Right ventricle myocardium inferior (tissue), 1 donor: ENCODE measurements around the gene DOCK2. TPM values are rescaled to one million over a fixed set of nuclear protein-coding genes. Genes with fewer than 3 reads are reported as not detected.
"Not testable (repeated sequence)": the region's sequence is repeated elsewhere in the genome, so short reads cannot be mapped to it uniquely, and the experiment has no call there.

Experiments used
- ATAC-seq: fragments of 200-7000 bp; cut with Tn5 transposase; one replicate; pipeline ENCODE4 v1.9.1; 2020; ENCODE audit warnings: mild to moderate bottlenecking, moderate library complexity
- DNase-seq: peaks from one replicate; pipeline ENCODE4 v3.0.0; 2021; ENCODE audit errors: missing footprints
- intact Hi-C: fragments of 100-400 bp; cut with DNase I; formaldehyde crosslinking; loops from one replicate; pipeline ENCODE4 v1.11.0; 2022
- total RNA-seq: library from RNA; stranded (reverse); fragmentation: NEBNext Ultra II Directional; extraction: Animal tissue kit (Norgen Biotek cat#: 25700); gene quantifications from one replicate; pipeline ENCODE4 v1.2.1, GENCODE V29; 2021
- donor health status: DM: no; HTN: yes; CAD: no; lungs with severe emphysema.

DOCK2 gene
- total RNA-seq, 1 donor from 2014 or later = 7.9 TPM

GRCh38 chr5:169831331-169831730, 194.3 kb downstream of the DOCK2 start:
- DNase-seq (no peak), ATAC-seq (no peak)
- intact Hi-C loops = loop anchor here (2.0 kb wide), 1 partner anchor 77 kb away; no protein-coding TSS in a partner anchor

DNA sequence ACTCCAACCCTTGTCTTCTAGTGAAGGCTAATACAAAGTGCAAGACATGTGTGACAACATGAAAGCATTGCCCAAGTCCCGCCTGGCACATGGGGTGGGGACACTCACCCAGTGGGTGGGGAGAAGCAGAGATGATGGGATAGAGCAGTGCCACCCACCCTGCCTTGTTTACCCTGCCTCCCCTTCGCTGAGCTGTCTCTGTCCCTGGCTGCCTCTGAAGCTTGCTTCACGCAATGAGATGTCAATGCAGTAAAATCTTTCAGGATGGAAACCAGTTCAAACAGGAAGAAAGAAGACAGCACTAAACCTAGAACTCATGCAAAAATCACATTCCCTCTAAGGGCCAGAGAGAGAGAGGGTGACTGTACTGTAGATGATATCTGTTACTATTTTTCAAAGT, 195.2 kb downstream of the DOCK2 start:
- intact Hi-C loops = no loop called here
- ATAC-seq (no peak), DNase-seq (no peak)

- DNase-seq (no peak), ATAC-seq (no peak)
- intact Hi-C loops = no loop called here
Measured at GRCh38 chr5:169832845-169833244, 195.8 kb downstream of the DOCK2 start.

- ATAC-seq, intact Hi-C loops, DNase-seq: not testable (repeated sequence)
Measured at GRCh38 chr5:169833681-169834292, 196.7 kb downstream of the DOCK2 start.

DNA sequence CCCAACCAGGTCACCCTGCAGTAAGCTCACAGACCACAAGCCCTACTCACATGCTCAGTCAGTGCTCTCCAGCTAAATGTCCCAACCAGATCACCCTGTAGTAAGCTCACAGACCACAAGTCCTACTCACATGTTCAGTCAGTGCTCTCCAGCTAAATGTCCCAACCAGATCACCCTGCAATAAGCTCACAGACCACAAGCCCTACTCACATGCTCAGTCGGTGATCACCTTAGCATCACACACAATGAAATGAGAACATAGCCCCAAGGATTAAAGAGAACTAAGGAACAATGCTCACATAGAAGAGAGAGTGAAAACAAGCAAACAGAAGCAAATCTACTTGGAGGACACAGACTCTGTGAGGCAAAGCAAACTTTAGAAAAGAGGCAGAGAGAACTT, 197.5 kb downstream of the DOCK2 start:
- intact Hi-C loops, ATAC-seq, DNase-seq: not testable (repeated sequence)

DNA sequence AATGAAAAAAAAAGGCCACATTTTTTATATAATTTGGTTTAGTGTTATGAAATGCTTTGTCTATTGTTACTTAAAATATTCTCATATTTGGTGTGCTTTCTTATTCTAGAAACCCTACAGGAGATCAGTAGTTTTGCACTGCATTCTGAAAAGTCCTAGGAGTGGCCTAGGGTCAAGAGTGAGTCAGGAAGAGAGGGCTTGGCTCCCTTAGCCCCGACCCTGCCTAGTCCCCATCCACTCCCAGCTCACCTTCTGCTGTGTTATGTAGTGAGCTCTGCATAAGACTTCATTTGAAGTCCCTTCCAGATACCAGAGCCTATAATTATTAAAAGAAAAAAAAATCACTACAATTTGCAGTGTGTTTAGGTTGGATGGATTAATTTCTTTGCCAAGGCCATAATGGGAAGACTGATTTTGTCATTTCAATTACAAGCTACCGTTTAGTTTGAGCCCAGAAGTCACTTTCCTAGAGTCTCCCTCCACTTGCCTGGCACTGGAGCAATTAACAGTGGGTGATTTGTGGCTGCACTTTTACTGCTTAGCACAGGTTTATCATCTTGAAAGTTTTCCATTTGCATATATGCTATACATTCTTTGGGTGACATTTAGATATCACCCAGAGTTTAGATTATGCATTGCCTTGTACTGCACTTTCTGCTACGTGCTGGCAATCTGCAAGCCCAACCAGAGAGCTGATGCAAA, 199.9 kb downstream of the DOCK2 start:
- intact Hi-C loops = no loop called here
- no peak for ATAC-seq

GRCh38 chr5:169837686-169838085, 200.6 kb downstream of the DOCK2 start:
- intact Hi-C loops = no loop called here
- DNase-seq (no peak), ATAC-seq (no peak)

More for the DNA sequence above, 199.9 kb downstream of the DOCK2 start:
- no peak for DNase-seq

GRCh38 chr5:169838688-169839087, 201.6 kb downstream of the DOCK2 start:
- ATAC-seq (no peak), DNase-seq (no peak)
- intact Hi-C loops = no loop called here

DNA sequence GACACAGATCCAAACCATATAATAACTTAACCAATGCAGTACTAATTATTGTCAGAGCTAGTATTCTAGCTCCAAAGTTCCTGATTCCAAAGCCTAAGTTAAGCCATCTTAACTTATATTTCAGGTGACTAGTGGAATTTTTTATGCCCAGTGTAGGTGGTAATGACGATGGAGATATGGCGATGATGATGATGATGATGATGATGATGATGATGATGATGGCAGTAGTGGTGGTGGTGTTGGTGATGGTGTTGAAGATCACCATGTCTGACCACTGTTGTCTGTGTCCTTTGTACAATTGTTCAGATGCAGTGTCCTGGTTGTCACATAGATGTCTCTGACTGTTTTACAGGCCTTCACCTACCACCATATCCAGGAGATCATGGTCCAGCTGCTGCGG, 203.3 kb downstream of the DOCK2 start:
- intact Hi-C loops = no loop called here
- DNase-seq (no peak), ATAC-seq (no peak)

DNA sequence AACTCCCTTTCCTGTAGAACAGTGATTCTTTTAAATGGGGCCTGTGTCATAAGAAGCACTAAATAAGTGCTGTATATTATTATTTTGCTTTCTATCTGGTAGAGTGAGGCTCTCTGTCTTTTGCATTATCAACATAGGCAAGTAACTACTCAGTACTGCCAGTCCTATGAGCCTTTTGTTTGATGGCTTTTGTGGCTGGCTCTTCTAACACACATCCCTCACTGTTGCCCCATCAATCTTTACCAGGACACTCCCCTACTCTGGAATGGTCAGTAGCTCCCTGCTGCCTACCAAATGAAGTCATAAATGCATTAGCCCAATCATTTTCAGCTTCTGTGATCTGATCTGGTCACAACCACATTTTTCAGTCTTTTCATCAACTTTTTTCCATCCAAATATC, 205.6 kb downstream of the DOCK2 start:
- ATAC-seq = no peak
- intact Hi-C loops = no loop called here
- no peak for DNase-seq

DNA sequence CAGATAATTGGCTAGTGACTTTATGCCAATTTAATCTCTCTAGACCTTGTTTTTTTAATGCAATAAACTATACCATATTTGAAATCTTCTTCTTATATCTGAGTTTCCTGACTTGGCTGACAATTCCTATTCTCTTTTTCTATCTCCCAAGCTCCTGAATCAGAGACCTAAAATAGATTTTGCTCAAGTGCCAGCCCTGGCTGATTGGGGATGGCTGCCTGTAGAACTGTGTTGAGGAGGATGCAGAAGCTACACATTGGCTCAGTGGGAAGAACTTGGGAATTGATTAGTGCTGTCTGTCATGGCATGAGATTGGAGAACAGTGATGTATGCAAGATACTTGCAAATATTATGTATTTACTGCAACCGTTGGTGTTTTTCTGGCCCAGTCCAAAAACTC, 210.4 kb downstream of the DOCK2 start:
- ATAC-seq (no peak), DNase-seq (no peak)
- intact Hi-C loops = no loop called here

DNA sequence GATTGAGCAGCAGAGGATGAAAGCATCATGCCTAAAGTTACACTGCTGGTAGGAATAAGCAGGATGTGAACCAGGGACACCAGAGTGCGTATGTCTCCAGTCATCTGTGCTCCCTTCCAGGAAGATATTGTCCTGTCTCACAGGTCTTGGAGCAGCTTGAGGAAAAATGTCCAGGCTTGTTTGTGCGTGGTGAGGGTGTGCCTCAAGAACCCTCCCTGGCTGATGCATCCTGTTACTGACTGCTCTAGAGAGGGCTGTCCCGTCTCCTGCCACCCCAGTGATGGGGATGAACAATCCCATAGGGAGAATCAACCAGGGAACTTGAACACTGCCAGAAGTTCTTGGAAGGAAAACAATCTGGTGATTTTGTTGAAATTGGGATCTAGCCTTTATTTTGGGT, 211.2 kb downstream of the DOCK2 start:
- intact Hi-C loops = no loop called here
- ATAC-seq (peak; percentile 72), DNase-seq (no peak)

GRCh38 chr5:169848792-169849191, 211.7 kb downstream of the DOCK2 start:
- ATAC-seq (peak; percentile 80), DNase-seq (no peak)
- intact Hi-C loops = no loop called here

- ATAC-seq (no peak), DNase-seq (no peak)
- intact Hi-C loops = no loop called here
Measured at GRCh38 chr5:169850409-169850808, 213.3 kb downstream of the DOCK2 start.

DNA sequence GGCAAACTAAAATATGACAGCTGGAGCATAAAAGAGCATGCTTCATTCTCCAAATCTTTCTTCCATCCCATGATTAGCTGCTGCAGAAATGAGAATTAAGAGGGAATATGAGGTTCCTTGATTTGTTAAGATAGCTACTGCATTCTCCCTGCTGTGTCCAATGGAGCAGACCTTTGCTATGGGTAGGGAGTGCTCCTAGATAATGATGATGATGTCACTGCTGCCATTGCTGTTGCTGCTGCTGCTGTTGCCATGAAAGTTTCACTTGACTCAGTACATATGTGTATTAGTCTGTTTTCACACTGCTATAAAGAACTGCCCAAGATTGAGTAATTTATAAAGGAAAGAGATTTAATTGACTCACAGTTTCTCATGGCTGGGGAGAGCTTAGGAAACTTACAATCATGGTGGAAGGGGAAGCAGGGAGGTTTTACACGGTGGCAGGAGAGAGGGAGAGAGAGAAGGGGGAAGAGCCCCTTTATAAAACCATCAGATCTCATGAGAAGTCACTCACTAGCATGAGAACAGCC, 214.3 kb downstream of the DOCK2 start:
- intact Hi-C loops = no loop called here
- no peak for ATAC-seq
- DNase-seq = no peak

DNA sequence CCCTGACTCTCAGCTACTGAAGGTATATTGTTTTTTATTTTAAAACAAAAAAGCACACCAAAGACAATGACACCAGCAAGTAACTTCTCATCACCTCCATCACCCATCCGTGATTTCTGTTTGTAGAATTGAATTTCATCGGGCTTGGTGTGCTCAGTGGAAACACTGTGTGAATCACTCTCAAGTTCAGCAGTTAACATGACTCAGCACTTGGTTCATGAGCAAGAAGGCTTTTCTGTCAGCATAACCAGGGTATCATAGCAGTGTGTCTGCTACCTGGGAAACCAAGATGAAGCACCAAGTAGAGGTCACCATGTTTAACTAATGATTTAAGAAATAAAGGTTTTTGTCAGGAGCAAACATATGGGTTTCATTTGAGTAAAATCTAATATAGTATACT, 219.5 kb downstream of the DOCK2 start:
- no peak for DNase-seq
- no peak for ATAC-seq

DNA sequence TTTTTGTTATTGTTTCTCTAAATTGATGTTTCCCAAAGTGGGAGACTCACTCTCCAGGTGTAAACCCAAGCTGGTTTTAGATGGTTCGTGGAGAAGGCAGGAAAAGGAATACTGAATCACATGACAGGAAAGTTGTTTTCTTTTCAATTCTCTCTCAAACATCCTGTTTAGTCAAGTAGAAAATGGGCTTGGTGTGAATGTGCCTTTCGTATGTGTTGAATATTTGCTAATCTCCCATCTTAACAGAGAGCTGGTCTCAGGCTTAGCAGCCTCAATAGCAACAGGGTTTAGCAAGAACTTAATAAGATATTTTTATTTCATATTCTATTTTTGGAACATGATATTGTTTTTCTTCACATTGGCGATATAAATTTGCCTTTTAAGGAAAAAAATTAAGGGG, 223.5 kb downstream of the DOCK2 start:
- DNase-seq (no peak), ATAC-seq (no peak)
- intact Hi-C loops = no loop called here

More for the DNA sequence above, 219.5 kb downstream of the DOCK2 start:
- intact Hi-C loops = no loop called here

DNA sequence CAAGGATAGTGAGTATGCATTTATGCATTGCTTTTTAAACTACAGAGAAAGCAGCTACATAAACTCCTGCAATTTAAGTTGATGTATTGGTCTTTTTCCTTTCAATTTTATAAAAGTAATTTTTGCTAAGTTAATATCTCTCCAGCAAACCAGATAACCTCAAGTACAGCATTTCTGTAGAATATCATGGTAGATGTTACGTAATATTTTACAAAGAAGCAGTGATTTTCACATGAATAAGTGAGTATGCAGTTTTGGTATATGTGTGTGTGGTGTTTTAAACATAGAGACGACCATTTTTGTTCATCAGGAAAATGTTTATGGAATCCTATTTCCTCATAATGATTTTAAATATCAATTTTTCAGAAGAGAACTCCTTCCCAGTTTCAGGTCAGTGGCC, 224.4 kb downstream of the DOCK2 start:
- DNase-seq (no peak), ATAC-seq (no peak)
- intact Hi-C loops = no loop called here

GRCh38 chr5:169861934-169862333, 224.9 kb downstream of the DOCK2 start:
- ATAC-seq = no peak
- intact Hi-C loops = no loop called here
- no peak for DNase-seq

DNA sequence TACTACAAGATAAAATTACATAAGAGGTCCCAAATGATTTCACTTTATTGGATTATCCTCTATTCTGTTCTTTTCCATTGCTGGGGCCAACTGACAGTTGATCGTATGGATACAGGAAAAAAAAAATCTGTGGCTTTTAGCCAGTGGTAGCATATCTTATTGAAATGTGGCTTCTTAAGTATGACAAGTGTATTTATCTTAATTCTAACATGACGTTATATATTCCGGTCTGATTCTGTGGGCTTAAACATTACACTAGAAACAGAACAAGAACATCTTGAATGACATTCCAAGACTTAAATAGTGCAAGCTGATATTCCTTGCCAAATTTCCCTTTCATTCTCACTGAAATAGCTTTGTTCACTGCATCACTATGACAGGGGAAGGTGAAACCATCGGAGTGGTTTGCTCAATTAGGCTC, 225.3 kb downstream of the DOCK2 start:
- intact Hi-C loops = no loop called here
- DNase-seq (no peak), ATAC-seq (no peak)
